Non-pigmented ciliary epithelial cell (primary cell): ENCODE data around the gene TAS2R43.
"Not testable (repeated sequence)": the region's sequence is repeated elsewhere in the genome, so short reads cannot be mapped to it uniquely, and the experiment has no call there.

ENCODE experiments used
- DNase-seq: peaks from one replicate; pipeline ENCODE4 v3.0.0-alpha.2; 2010; ENCODE audit warnings: low read depth

Gene TAS2R43, protein sequence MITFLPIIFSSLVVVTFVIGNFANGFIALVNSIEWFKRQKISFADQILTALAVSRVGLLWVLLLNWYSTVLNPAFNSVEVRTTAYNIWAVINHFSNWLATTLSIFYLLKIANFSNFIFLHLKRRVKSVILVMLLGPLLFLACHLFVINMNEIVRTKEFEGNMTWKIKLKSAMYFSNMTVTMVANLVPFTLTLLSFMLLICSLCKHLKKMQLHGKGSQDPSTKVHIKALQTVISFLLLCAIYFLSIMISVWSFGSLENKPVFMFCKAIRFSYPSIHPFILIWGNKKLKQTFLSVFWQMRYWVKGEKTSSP

DNA sequence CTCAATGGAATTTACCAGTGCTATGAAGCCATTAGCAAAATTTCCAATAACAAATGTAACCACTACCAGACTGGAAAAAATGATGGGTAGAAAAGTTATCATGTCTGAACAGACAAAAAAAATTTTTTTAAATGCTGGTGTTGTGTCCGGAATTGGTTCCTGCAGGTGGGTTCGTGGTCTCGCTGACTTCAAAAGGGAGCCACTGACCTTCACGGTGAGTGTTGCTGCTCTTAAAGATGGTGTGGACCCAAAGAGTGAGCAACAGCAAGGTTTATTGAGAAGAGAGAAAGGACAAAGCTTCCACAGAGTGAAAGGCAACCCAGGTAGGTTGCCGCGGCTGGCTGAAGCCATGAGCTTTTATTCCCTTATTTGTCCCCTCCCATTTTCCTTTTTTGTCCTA lies at the start of gene TAS2R43:
Gene TAS2R43, minus strand, starts transcription at position 186 of the 400 bp plus-strand sequence. Its CDS starts 84 bp downstream, at position 102.
- no peak for DNase-seq

DNA sequence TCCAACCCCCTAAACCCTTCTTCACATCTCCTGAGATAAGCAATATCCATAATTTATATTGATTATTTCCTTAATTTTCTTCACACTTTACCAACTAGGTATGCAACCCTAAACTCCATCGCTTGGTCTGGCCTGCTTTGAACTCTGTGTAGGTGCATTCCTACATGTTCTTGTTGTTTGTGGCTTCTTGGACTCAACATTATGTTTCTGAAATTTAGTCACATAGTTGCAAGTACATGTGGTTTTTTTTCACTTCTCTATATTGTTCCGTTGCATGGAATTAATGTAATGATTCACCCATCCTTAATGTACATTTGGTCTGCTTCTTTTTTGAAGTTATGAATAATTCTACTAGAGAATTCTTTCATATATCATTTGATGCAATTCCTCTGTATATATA lies 44.0 kb upstream of the TAS2R43 start:
- no peak for DNase-seq

DNA sequence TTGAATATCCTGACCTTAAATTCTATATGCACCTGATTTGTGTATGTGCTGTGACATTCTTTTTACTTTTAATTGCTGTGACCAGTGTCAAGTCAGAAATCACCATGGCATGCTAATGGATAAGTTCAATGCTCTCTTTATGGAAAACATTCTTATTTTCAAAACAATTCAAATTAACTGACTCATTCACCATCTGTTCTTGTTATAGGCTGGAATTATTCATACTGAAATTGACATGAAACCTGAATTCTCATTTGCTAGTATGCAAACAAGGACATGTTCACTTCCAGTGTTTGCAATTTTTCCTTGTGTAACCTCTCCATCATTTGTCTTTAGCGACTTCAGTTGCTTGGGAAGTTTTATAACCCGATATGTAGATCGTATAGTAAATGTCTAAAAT lies 42.2 kb upstream of the TAS2R43 start, which contains the start of gene TAS2R30:
Gene TAS2R30, minus strand, starts transcription at position 340 of the 400 bp plus-strand sequence. CDS start 400 bp downstream, outside the sequence.
- DNase-seq, result no peak

DNA sequence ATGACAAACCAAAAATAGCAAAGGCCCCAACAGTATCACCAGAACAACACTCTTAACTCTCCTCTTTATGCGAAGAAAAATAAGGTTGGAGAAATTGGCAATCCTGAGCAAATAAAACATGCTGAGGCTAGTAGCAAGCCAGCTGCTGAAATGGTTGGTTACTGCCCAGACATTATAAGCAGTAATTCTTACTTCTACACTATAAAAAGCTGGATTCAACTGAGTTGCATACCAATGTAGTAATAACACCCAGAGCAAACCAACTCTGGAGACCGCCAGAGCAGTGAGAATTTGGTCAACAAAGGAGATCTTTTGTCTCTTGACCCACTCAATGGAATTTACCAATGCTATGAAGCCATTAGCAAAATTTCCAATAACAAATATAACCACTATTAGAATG lies 41.7 kb upstream of the TAS2R43 start:
- DNase-seq, result no peak

DNA sequence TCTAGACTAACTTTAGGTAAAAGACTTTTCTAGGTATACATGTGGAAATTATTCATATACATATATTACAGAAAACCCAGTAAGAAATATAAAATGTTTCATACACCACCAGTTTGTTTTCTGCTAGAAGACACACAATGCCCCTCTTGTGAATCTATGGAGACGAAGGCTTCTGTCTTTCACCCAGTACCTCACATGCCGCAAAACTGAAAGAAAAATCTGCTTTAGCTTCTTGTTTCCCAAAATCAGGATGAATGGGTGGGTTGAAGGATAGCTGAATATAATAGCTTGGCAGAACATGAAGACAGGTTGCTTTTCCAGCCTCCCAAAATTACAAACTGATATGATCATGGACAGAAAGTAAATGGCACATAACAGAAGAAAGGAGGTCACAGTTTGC lies 41.0 kb upstream of the TAS2R43 start:
- DNase-seq, result no peak

DNA sequence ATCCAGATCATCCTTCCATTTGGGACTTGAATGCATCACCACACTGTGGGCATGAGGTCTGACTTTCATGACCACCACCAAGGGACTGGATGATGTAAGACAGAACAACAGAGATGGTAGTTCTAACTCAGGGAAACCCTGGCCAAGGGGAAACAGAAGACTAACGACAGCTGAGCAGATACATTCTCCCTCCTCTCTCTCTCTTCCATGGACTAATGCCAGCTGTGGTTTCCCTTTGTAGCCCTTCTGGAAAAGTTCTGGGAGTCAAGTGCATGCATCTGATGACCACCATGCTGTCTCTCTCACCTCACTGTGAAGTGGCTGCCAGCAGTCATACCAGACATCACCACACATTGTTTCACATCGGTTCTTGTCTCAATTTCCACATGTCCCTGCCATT lies 38.9 kb upstream of the TAS2R43 start:
- DNase-seq, result no peak

DNA sequence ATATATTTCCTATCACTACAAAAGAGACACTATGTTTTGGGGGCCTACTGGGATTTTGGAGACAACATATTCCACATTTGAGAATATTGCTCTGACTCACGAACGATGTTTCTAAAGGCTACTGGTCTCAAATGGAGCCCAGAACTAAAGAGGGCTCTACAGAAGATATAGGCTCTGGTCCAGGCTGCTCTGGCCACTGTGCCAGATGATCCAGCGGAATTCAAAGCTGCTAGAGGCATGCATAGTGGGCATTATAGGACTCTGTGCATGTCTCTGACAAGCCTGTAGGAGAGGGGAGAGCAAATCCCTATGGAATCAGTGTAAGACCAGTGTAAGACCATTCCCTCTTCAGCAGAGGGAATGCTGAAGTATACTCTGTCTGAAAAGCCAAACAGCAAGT lies 38.3 kb upstream of the TAS2R43 start:
- DNase-seq, result no peak

DNA sequence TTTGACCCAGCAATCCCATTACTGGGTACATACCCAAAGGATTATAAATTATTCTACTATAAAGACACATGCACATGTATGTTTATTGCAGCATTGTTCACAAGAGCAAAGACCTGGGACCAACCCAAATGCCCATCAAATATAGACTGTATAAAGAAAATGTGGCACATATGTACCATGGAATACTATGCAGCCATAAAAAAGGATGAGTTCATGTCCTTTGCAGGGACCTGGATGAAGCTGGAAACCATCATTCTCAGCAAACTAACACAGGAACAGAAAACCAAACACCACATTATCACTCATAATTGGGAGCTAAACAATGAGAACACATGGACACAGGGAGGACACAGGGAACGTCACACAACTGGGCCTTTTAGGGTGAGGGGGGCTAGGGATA lies 22.0 kb upstream of the TAS2R43 start:
- not testable (repeated sequence) for DNase-seq

DNA sequence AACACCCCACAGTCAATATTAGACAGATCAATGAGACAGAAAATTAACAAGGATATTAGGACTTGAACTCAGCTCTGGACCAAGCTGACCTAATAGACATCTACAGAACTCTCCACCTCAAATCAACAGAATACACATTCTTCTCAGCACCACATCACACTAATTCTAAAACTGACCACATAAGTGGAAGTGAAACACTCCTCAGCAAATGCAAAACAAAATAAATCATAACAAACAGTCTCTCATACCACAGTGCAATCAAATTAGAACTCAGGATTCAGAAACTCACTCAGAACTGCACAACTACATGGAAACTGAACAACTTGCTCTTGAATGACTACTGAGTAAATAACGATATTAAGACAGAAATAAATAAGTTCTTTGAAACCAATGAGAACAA lies 19.1 kb upstream of the TAS2R43 start:
- DNase-seq, result not testable (repeated sequence)

DNA sequence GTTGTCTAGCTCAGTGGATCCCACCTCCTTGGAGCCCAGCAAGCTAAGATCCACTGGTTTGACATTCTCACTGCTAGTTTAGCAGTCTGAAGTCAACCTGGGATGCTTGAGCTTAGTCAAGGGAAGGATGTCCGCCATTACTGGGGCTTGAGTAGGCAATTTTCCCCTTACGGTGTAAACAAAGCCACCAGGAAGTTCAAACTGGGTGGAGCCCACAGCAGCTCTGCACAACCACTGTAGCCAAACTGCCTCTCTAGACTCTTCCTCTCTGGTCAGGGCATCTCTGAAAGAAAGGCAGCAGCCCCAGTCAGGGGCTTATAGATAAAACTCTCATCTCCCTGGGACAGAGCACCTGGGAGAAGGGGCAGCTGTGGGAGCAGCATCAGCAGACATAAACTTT lies 16.7 kb upstream of the TAS2R43 start:
- no peak for DNase-seq

DNA sequence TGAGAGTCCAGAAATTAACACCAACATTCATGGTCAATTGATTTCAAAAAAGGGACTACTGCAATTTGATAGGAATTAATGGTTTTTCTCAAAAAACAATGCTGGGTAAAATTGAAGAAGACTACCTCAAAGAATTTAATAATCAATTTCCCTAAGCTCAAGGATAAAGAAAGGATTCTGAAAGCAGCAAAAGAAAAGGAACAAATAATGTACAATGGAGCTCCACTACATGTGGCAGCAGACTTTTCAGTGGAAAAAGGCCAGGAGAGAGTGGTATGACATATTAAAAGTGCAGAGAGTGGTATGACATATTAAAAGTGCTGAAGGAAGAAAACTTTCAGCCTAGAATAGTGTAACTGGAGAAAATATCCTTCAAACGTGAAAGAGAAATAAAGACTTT lies 15.6 kb upstream of the TAS2R43 start:
- no peak for DNase-seq

DNA sequence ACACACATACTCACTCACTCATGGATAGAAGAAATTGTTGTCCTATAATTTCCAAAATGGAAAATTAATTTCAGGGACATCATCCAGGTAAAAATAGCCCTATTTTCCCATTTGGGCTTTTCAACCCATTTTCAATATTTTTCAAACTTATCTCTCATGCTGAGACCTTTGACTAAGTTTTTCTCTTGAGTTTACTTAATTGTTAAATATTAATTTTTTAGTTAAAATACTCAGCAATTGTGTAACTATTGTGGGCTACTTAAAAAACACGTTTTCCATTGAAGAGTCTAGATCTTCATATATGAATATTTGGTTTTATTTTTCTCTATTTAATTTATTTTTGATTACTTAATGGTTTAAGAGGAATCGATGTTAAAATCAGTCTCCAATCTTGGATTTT lies 14.2 kb upstream of the TAS2R43 start:
- DNase-seq, result no peak

DNA sequence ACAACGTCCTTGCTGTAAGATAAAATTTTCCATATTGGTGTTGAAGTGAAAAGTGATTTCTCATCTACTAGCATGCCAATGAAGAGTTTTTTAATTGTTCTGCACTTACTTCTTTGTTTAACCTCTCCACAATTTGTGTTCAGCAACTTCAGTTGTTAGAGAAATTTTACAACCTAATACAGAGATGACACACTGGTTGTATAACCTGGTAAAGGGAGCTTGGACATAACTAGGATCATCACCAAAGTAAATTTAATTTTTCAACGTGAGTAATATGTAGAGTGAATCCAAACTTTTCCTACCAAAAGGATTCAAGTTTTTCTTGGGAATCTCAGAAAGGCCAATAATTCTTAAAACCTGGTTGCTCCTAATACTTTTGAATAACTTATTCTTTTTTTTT lies 13.4 kb upstream of the TAS2R43 start:
- DNase-seq, result no peak

DNA sequence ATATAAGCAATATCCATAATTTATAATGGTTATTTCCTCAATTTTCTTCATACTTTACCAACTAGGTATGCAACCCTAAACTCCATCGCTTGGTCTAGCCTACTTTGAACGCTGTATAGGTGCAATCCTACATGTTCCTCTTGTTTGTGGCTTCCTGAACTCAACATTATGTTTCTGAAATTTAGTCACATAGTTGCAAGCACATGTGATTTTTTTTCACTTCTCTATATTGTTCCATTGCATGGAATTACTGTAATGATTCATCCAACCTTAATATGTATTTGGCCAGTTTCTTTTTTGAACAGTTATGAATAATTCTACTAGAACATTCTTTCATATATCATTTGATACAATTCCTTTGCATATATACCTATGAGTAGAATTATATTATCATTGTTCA lies 2.8 kb upstream of the TAS2R43 start:
- not testable (repeated sequence) for DNase-seq

DNA sequence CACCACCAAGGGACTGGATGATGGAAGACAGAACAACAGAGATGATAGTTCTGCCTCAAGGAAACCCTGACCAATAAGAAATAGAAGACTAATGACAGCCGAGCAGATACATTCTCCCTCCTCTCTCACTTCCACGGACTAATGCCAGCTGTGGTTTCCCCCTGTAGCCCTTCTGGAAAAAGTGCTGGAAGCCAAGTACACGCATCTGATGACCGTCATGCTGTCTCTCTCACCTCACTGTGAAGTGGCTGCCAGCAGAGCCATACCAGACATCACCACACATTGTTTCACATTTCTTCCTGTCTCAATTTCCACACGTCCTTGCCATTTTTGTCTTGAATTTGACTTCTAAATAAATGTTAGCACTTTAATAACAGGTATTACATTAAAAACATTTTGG lies 2.9 kb downstream of the TAS2R43 start:
- DNase-seq, result no peak

DNA sequence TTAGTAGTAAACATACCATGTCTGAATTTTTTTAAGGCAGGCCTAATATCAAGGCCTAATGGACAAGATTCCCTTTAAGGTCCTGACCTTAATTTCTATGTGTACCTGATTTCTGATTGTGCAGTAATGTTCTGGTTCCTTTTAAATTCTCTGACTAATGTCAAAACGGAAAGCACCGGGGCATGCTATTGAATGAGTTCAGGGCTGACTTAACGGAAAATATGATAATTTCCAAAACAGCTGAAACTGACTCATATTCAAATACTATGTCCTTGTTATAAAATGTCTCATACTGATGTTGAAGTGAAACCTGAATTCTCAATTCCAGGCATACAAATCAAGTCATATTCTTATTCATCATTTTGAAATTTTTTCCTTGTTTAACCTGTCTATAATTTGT lies 6.7 kb downstream of the TAS2R43 start:
- DNase-seq, result no peak

DNA sequence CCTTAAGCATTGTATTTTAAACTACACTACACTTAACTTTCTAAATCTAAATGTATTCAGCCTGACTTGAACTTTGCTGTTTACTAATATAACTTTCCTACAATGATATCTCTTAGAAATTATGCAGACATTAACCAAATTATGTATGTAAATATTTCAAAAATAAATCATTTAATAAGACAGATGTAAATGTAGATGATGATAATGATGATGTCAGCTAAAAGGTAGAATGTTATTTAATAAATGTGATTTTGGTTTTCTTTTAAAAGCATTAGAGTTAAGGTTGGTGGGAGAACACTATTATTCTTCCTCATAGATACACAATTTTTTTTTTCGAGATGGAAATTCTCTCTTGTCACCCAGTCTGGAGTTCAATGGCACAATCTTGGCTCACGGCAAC lies 10.1 kb downstream of the TAS2R43 start:
- DNase-seq, result no peak

DNA sequence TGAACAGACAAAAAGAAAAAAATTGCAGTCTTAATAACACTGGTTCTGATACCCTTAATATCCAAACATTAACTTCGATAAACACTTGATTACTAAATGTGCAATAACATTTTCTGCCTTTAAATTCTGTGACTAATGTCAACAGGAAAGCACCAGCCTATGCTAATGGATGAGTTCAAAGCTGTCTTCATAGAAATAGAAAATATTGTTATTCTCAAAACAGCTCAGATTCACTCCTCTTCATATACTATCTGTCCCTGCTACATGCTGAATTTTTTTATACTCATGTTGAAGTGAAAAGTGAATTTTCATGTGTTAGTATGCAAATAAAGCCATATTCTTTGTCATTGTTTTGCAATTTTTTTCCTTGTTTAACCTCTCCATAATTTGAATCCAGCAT lies 13.9 kb downstream of the TAS2R43 start:
- no peak for DNase-seq

DNA sequence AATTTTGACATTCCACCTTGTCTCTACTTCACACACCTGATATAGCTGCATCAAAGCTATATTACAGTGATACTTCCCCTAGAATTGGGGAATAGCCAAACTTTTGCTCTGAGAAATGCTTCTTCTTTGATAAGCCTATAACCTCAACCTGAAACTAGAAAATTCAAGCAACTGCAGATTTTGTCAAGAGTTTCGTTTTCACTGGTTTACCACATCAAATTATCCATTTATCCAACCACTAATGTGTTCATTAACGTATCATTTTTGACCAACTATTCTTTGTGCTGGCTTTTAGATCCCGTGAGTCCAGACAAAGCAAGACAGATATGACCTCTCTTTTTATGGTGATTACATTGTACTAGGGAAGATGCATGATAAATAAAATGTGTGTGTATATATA lies 16.5 kb downstream of the TAS2R43 start:
- DNase-seq, result no peak

DNA sequence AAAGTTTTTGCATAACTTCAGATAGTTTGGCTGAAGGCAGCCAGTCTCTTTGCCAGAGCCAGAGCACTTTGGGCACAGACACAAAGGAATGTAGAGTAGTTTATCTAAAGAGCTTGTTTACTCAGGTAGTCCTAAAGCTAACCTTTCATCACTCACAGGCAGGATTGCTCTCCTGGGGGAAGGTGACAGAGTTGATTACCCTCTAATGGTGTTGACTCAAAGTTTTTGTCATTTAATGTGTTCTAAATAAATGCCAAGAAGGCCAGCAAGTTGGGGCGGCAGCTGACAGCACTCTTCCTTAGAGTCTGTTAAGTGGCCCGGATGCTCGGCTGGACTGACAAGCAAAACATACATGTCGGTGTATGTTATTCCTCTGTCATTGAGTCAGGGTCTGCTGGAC lies 20.7 kb downstream of the TAS2R43 start:
- DNase-seq, result no peak

DNA sequence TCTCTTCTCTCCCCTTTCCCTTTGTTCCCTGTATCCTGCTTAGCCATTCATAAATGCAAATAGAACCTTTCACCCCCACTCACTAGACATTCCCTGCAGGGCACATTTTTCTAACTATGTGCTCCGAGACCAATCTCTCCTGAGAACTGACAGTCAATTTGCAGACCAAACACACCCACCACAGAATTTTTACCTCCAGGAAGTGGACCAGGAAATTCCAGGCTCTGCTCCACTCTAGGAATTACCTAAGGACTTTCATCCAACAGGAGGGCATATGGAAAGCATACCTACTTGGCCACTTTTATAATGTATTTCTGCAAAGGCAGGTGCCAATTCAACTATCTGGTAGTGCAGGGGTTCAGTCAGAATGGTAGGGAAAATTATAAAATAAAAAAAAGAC lies 21.1 kb downstream of the TAS2R43 start:
- DNase-seq, result no peak

DNA sequence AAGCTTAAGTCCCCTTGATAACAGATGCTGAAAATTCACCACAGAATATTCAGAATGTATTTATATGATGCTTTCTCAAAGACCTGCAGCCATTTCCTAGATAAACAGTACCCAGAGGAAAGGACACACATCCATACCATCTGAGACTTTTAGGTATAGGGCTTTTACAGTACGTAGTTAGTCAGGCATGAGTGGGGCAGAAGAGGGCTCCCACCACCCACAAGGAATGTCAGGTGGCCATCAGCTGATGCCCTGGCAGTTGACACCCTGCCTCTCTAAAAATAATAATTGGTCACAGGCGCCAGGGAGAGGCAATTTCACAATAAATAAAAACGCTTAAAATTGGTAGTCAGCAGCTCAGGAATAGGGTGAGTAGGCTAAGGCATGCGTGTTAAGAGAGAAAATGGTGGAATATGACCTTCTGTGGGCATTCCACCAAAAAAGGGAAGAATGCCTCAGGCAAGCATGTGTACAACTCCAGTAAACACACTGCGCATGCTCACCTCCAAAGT lies 22.2 kb downstream of the TAS2R43 start:
- no peak for DNase-seq

DNA sequence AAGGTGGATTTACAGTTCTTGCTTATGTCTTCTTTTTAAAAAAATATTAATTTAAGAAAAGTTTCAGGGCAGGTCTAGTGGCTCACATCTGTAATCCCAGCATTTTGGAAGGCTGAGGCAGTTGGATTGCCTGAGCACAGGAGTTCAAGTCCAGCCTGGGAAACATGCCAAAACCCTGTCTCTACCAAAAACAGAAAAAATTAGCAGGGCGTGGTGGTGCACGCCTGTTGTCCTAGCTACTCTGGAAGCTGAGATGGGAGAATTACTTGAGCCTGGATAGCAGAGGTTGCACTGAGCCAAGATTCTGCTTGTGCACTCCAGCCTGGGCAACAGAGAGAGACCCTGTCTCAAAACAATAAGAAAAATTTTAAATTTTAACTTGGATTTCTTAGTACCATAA lies 24.6 kb downstream of the TAS2R43 start:
- no peak for DNase-seq

DNA sequence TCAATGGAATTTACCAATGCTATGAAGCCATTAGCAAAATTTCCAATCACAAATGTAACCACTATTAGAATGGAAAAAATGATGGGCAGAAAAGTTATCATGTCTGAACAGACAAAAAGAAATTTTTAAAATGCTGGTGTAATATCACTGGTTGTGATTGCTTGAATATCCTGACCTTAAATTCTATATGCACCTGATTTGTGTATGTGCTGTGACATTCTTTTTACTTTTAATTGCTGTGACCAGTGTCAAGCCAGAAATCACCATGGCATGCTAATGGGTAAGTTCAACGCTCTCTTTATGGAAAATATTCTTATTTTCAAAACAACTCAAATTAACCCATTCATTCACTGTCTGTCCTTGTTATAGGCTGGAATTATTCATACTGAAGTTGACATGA lies 29.9 kb downstream of the TAS2R43 start, which contains the start of gene TAS2R46:
Gene TAS2R46, minus strand, starts transcription at position 101 of the 400 bp plus-strand sequence. Its CDS starts 0 bp downstream, at position 101.
- not testable (repeated sequence) for DNase-seq
